Fibroblast of pulmonary artery (primary cell): ENCODE measurements around the gene PGM5.

Source experiments
- DNase-seq: peaks from one replicate; pipeline ENCODE4 v3.0.0-alpha.2; 2010; ENCODE audit warnings: low read depth
- H3K4me3 ChIP-seq: replicated peaks from 2 replicates; pipeline ENCODE4 v1.5.1; 2011; ENCODE audit warnings: low read depth, mild to moderate bottlenecking, control low read depth, low read length, moderate library complexity
- CTCF ChIP-seq: IDR thresholded peaks from 2 replicates; pipeline ENCODE4 v1.5.1; 2011; ENCODE audit warnings: mild to moderate bottlenecking, control low read depth, low read length, inconsistent platforms; ENCODE audit errors: missing control alignments

Gene PGM5

GRCh38 chr9:68447611-68448010 lies 91.2 kb downstream of the PGM5 start:
- no peak for DNase-seq
- no peak for TF ChIP-seq CTCF
- no peak overlapping the region for H3K4me3 ChIP-seq

- no peak for TF ChIP-seq CTCF
- no peak for DNase-seq
- H3K4me3 ChIP-seq = no peak overlapping the region
Measured at GRCh38 chr9:68454579-68455334, 98.3 kb downstream of the PGM5 start.

- DNase-seq = no peak
- no peak overlapping the region for H3K4me3 ChIP-seq
- TF ChIP-seq CTCF = no peak
Measured at GRCh38 chr9:68455451-68455850, 99.0 kb downstream of the PGM5 start.

GRCh38 chr9:68457803-68458202 lies 101.4 kb downstream of the PGM5 start:
- H3K4me3 ChIP-seq = no peak overlapping the region
- TF ChIP-seq CTCF = no peak
- no peak for DNase-seq

- no peak for TF ChIP-seq CTCF
- no peak for DNase-seq
- no peak overlapping the region for H3K4me3 ChIP-seq
Measured at GRCh38 chr9:68458918-68459317, 102.5 kb downstream of the PGM5 start.

- no peak for DNase-seq
- no peak for TF ChIP-seq CTCF
- H3K4me3 ChIP-seq = no peak overlapping the region
Measured at GRCh38 chr9:68462105-68462775, 105.8 kb downstream of the PGM5 start.
